Mesendoderm (in vitro differentiated cells): ENCODE results near the gene NFAT5.
A peak's percentile ranks its signal among the peaks of the same experiment; 100 is the strongest.

Experiments
- DNase-seq: peaks from one replicate; pipeline ENCODE4 v3.0.0; 2013
- H2AK5ac ChIP-seq: 2 replicates; pipeline ENCODE4 v1.6.1; 2013; ENCODE audit warnings: low read length, inconsistent platforms
- H2BK120ac ChIP-seq: 2 replicates; pipeline ENCODE4 v1.6.1; 2013; ENCODE audit warnings: low read depth, mild to moderate bottlenecking, low read length, moderate library complexity, mixed read lengths
- H2BK15ac ChIP-seq: replicated peaks from 2 replicates; pipeline ENCODE4 v1.6.1; 2013; ENCODE audit warnings: low read depth, mild to moderate bottlenecking, moderate library complexity
- H2BK5ac ChIP-seq: 2 replicates; pipeline ENCODE4 v1.6.1; 2013; ENCODE audit warnings: low read length, inconsistent platforms
- H3K18ac ChIP-seq: 2 replicates; pipeline ENCODE4 v1.6.1; 2013; ENCODE audit warnings: mild to moderate bottlenecking, low read length, mixed read lengths
- H3K23ac ChIP-seq: one replicate; pipeline ENCODE4 v1.6.1; 2013; ENCODE audit warnings: low read length
- H3K27ac ChIP-seq: 2 replicates; pipeline ENCODE4 v1.5.1; 2013; ENCODE audit warnings: low read depth, mild to moderate bottlenecking, inconsistent platforms, low read length, moderate library complexity
- H3K27me3 ChIP-seq: 2 replicates; pipeline ENCODE4 v1.6.1; 2013; ENCODE audit warnings: low read length, control low read depth, mild to moderate bottlenecking, inconsistent platforms; ENCODE audit not compliant: insufficient read depth, poor library complexity
- H3K36me3 ChIP-seq: 2 replicates; pipeline ENCODE4 v1.6.1; 2013; ENCODE audit warnings: low read length, inconsistent platforms; ENCODE audit not compliant: control insufficient read depth, insufficient read depth
- H3K4ac ChIP-seq: one replicate; pipeline ENCODE4 v1.6.1; 2013; ENCODE audit warnings: low read depth, mild to moderate bottlenecking, low read length, moderate library complexity
- H3K4me1 ChIP-seq: 2 replicates; pipeline ENCODE4 v1.6.1; 2013; ENCODE audit warnings: low read depth, low read length, inconsistent platforms; ENCODE audit not compliant: control insufficient read depth
- H3K4me2 ChIP-seq: 2 replicates; pipeline ENCODE4 v1.6.1; 2013; ENCODE audit warnings: low read length
- H3K4me3 ChIP-seq: 2 replicates; pipeline ENCODE4 v1.5.1; 2013; ENCODE audit warnings: mild to moderate bottlenecking, low read length
- H3K56ac ChIP-seq: one replicate; pipeline ENCODE4 v1.6.1; 2013; ENCODE audit warnings: low read length
- H3K79me1 ChIP-seq: 2 replicates; pipeline ENCODE4 v1.6.1; 2013; ENCODE audit warnings: low read length, inconsistent platforms
- H3K79me2 ChIP-seq: 2 replicates; pipeline ENCODE4 v1.6.1; 2013; ENCODE audit warnings: mild to moderate bottlenecking, low read length; ENCODE audit not compliant: control insufficient read depth, insufficient read depth
- H3K9ac ChIP-seq: 2 replicates; pipeline ENCODE4 v1.6.1; 2013; ENCODE audit warnings: low read length, inconsistent platforms
- H4K5ac ChIP-seq: one replicate; pipeline ENCODE4 v1.6.1; 2013; ENCODE audit warnings: low read length
- H4K8ac ChIP-seq: one replicate; pipeline ENCODE4 v1.6.1; 2013; ENCODE audit warnings: low read depth, mild to moderate bottlenecking, control low read depth, low read length, moderate library complexity
- WGBS: extraction: QIAGEN DNeasy Blood & Tissue Kit; methylation state at CpG from one replicate; pipeline ENCODE4 v1.1.7; 2013; ENCODE audit warnings: low lambda C conversion rate, missing lambda C conversion rate; ENCODE audit not compliant: insufficient coverage; ENCODE audit errors: extremely low coverage; 5-methylcytosine and 5-hydroxymethylcytosine counted together

Gene NFAT5

DNA sequence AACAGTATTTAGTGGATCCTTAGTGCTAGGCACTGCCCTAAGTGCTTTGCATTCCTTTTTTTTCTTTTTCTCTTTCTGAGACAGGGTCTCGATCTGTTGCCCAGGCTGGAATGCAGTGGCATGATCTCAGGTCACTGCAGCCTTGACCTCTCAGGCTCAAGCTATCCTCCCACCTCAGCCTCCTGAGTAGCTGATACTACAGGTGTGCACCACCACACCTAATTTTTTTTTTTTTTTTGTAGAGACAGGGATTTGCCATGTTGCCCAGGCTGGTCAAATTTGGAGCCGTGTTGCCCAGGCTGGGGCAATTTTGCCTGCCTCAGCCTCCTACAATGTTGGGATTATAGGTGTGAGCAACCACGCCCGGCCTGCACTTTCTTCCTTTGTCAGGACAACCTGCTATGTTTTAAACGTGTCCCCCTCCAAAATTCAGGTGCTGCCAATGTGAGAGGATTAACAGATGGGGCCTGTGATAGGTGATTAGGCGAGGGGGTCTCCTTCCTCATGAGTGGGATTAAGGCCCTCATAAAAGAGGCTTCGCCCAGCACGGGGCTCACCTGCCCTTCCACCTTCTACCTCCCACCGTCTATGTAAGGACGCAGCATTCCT is 155.2 kb downstream of the NFAT5 start:
- Histone ChIP-seq H3K23ac (no peak overlapping the region), H4K5ac (no peak overlapping the region), H3K4ac (no peak overlapping the region), H3K18ac (no peak overlapping the region), H3K79me1 (no peaks in the 10 kb centered on the region), H3K27ac (no peak overlapping the region), H2AK5ac (no peak overlapping the region), H3K4me2 (no peak overlapping the region), H3K4me3 (no peak overlapping the region), H3K9ac (no peak overlapping the region), H3K79me2 (peaks cover 6% of the 10 kb centered on the region), H3K4me1 (peaks cover 5% of the 10 kb centered on the region), H3K36me3 (peaks cover 3% of the 10 kb centered on the region), H3K27me3 (no peaks in the 10 kb centered on the region), H2BK120ac (no peak overlapping the region), H2BK5ac (no peak overlapping the region), H4K8ac (no peak overlapping the region), H3K56ac (no peak overlapping the region), H2BK15ac (no peak overlapping the region)
- no peak for DNase-seq
- WGBS, result no CpG with 5 or more reads among the region's 10 CpGs

DNA sequence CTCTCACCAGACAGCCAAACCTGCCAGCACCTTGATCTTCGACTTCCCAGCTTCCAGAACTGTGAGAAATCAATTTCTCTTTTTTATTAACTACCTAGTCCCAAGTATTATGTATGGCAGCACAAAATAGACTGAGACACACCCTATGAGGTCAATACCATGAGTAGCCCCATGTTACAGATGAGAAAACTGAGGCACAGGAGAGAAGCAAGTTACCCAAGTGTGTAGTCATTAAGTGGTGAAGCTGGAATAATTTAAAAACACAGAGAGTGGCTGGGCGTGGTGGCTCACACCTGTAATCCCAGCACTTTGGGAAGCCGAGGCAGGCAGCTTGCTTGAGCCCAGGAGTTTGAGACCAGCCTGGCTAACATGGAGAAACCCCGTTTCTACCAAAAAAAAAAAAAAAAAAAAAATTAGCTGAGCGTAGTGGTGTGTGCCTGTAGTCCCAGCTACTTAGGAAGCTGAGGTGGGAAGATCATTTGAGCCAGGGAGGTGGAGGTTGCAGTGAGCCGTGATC is 155.7 kb downstream of the NFAT5 start:
- H3K9ac ChIP-seq, result no peak overlapping the region
- H3K23ac ChIP-seq, result no peak overlapping the region
- H3K79me1 ChIP-seq, result no peaks in the 10 kb centered on the region
- no peak overlapping the region for H2BK15ac ChIP-seq
- H3K56ac ChIP-seq, result no peak overlapping the region
- DNase-seq, result no peak
- no CpG with 5 or more reads among the region's 6 CpGs for WGBS
- no peak overlapping the region for H3K18ac ChIP-seq
- no peak overlapping the region for H3K4ac ChIP-seq
- H3K27me3 ChIP-seq, result no peaks in the 10 kb centered on the region
- H2BK120ac ChIP-seq, result no peak overlapping the region
- H4K8ac ChIP-seq, result no peak overlapping the region
- H3K36me3 ChIP-seq, result peaks cover 3% of the 10 kb centered on the region
- no peak overlapping the region for H2BK5ac ChIP-seq
- no peak overlapping the region for H2AK5ac ChIP-seq
- no peak overlapping the region for H4K5ac ChIP-seq
- H3K4me3 ChIP-seq, result no peak overlapping the region
- H3K27ac ChIP-seq, result no peak overlapping the region
- H3K79me2 ChIP-seq, result peaks cover 7% of the 10 kb centered on the region
- no peak overlapping the region for H3K4me2 ChIP-seq
- H3K4me1 ChIP-seq, result peaks cover 5% of the 10 kb centered on the region

DNA sequence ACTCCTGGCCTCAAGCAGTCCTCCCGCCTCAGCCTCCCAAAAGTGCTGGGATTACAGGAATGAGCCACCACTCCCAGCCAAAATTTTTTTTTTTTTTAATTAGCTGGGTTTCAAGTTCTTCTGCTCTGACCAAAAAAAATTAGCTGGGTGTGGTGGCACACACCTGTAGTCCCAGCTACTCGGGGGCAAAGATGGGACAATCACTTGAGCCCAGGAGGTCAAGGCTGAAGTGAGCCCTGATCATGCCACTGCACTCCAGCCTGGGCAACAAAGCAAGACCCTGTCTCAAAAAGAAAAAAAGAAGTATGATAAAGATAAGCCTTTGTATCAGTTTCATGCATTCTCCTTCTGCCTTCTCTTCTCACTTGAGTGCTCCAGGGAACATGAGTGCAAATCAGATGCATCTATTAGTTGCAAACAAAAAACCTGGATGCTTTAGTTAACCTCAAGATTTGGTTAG is 158.7 kb downstream of the NFAT5 start:
- H3K27ac ChIP-seq, result no peak overlapping the region

GRCh38 chr16:69724981-69725479 is 159.3 kb downstream of the NFAT5 start:
- Histone ChIP-seq H3K79me2 (peaks cover 7% of the 10 kb centered on the region), H4K5ac (no peak overlapping the region), H3K4me1 (peaks cover 5% of the 10 kb centered on the region), H3K79me1 (no peaks in the 10 kb centered on the region), H2BK120ac (no peak overlapping the region), H3K23ac (peak overlapping the region; percentile 55), H3K4me3 (no peak overlapping the region), H2AK5ac (no peak overlapping the region), H3K36me3 (no peaks in the 10 kb centered on the region), H3K4ac (peak overlapping the region; percentile 39), H3K9ac (peak overlapping the region; percentile 29), H3K56ac (peak overlapping the region; percentile 93), H3K27me3 (no peaks in the 10 kb centered on the region), H3K18ac (peak overlapping the region; percentile 9), H2BK15ac (no peak overlapping the region), H4K8ac (no peak overlapping the region), H2BK5ac (no peak overlapping the region), H3K4me2 (peak overlapping the region; percentile 8), H3K27ac (no peak overlapping the region)
- WGBS, result no CpG with 5 or more reads among the region's 6 CpGs
- DNase-seq, result peak; percentile 53

More for the DNA sequence above, 158.7 kb downstream of the NFAT5 start:
- Histone ChIP-seq H2BK120ac (no peak overlapping the region), H4K8ac (no peak overlapping the region), H3K56ac (no peak overlapping the region), H3K79me1 (no peaks in the 10 kb centered on the region), H2BK15ac (no peak overlapping the region), H3K36me3 (no peaks in the 10 kb centered on the region), H2BK5ac (no peak overlapping the region), H3K23ac (no peak overlapping the region), H3K4me3 (no peak overlapping the region), H3K79me2 (peaks cover 7% of the 10 kb centered on the region), H3K4me2 (no peak overlapping the region), H3K4ac (no peak overlapping the region), H4K5ac (no peak overlapping the region), H2AK5ac (no peak overlapping the region), H3K9ac (no peak overlapping the region), H3K27me3 (no peaks in the 10 kb centered on the region), H3K4me1 (peaks cover 5% of the 10 kb centered on the region), H3K18ac (no peak overlapping the region)
- DNase-seq, result no peak
- no CpG with 5 or more reads among the region's 2 CpGs for WGBS

GRCh38 chr16:69725480-69726312 is 159.9 kb downstream of the NFAT5 start:
- Histone ChIP-seq H2BK120ac (no peak overlapping the region), H3K27me3 (no peaks in the 10 kb centered on the region), H3K18ac (peak overlapping the region; percentile 76), H2AK5ac (no peak overlapping the region), H3K4ac (peak overlapping the region; percentile 84), H3K79me2 (peaks cover 7% of the 10 kb centered on the region), H3K27ac (peak overlapping the region; percentile 93), H2BK15ac (peak overlapping the region; percentile 39), H4K8ac (peak overlapping the region; percentile 68), H3K4me2 (peak overlapping the region; percentile 88), H3K79me1 (no peaks in the 10 kb centered on the region), H2BK5ac (peak overlapping the region; percentile 91), H4K5ac (peak overlapping the region; percentile 97), H3K4me3 (peak overlapping the region; percentile 74), H3K56ac (peak overlapping the region; percentile 93), H3K36me3 (no peaks in the 10 kb centered on the region), H3K23ac (peak overlapping the region; percentile 66), H3K4me1 (peaks cover 5% of the 10 kb centered on the region), H3K9ac (peak overlapping the region; percentile 95)
- no CpG with 5 or more reads among the region's 32 CpGs for WGBS
- no peak for DNase-seq
